ENCODE measurements around the gene HARS1. TPM values are rescaled to one million over a fixed set of nuclear protein-coding genes. Genes with fewer than 3 reads are reported as not detected.

HARS1 gene
- total and polyA plus RNA-seq, 12 donors, result 30.3 to 53.2 (median 37.0) TPM

GRCh38 chr5:140690376-140690932 is 716 bp downstream of the HARS1 start:
- 59 to 61% methylated on average over 8 of the region's 8 CpGs for WGBS, 2 donors
- TF ChIP-seq CTCF (IDR thresholded peaks at IDR 0.05), result no peak
- peak overlapping the region in 9 of 10 donors; percentile 84 to 96 (median 88) for H3K27ac ChIP-seq
- H3K27me3 ChIP-seq, result no peaks in the 10 kb centered on the region
- H3K9me3 ChIP-seq, result no peaks in the 10 kb centered on the region
- intact Hi-C loops (cut with DNase I), result loop anchor here in 2 of 10 donors (2.0 to 10.0 kb wide), 3 partner anchors 26 to 286 kb away; partner anchors contain the start of genes ANKHD1 (in 1 of the 2), IK (in 1 of the 2), NDUFA2 (in 1 of the 2) and WDR55 (in 1 of the 2)
- peak overlapping the region; percentile 60 to 96 (median 83) for H3K4me3 ChIP-seq
- H3K4me1 ChIP-seq, result peaks cover 0 to 44% (median 32%) of the 10 kb centered on the region in 9 donors
- DNase-seq (no peak), ATAC-seq (peak in 1 of 8 donors; percentile 6)
- peaks cover 0 to 68% (median 33%) of the 10 kb centered on the region in 9 donors for H3K36me3 ChIP-seq

GRCh38 chr5:140678993-140679392 is 12.2 kb downstream of the HARS1 start:
- intact Hi-C loops (cut with DNase I), result no loop called here
- 97 to 98% methylated on average over 7 of the region's 7 CpGs for WGBS, 2 donors
- ATAC-seq (no peak), DNase-seq (no peak)
- H3K9me3 ChIP-seq, result no peaks in the 10 kb centered on the region
- no peaks in the 10 kb centered on the region for H3K4me1 ChIP-seq
- TF ChIP-seq CTCF (IDR thresholded peaks at IDR 0.05), result no peak
- H3K4me3 ChIP-seq, result no peak overlapping the region
- no peaks in the 10 kb centered on the region for H3K27me3 ChIP-seq
- H3K27ac ChIP-seq, result no peak overlapping the region
- H3K36me3 ChIP-seq, result peaks cover 0 to 100% (median 54%) of the 10 kb centered on the region in 9 donors

DNA sequence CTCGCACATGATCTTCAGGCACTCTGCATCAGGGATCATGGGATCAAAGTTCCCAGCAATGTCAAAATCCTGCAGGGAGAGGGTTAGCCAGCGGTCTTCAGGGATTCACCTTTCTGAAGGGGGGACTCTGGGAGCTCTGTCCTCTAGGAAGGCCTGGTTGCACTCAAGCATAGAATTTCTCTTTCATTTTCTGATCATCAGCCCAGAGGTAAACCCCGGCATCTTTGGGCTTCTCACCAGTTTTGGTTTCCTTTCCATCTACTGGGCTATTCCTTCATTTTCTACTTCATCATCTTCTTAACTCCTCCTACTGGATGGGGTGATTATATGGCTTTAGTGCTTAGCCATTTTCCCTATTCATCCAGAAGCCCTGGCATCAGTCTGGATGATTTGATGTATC is 13.2 kb downstream of the HARS1 start:
- no peaks in the 10 kb centered on the region for H3K9me3 ChIP-seq
- no peak overlapping the region for H3K4me3 ChIP-seq
- H3K4me1 ChIP-seq, result no peaks in the 10 kb centered on the region
- peaks cover 0 to 100% (median 63%) of the 10 kb centered on the region in 9 donors for H3K36me3 ChIP-seq
- no peak for TF ChIP-seq CTCF (IDR thresholded peaks at IDR 0.05)
- 79 to 96% methylated on average over 3 of the region's 3 CpGs for WGBS, 2 donors
- H3K27me3 ChIP-seq, result no peaks in the 10 kb centered on the region
- intact Hi-C loops (cut with DNase I), result no loop called here
- DNase-seq (no peak), ATAC-seq (no peak)
- no peak overlapping the region for H3K27ac ChIP-seq

DNA sequence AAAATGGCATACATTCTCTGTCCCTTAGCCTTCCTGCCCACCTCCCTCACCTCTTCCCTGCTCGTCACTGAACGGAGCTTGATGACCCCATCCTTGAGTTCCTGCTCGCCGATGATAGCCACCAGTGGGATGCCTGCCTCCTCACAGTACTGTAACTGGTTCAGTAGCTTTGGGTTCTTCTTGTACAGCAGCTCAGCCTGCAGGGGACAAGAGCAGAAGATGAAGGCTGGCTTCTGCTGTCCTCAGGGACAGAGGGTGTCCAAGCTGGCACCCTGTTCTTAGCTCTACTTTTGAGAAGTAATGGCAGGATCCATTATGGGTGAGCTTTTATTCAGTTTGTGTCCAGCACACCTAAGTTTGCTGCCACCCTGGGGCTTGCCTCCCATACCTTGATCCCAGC is 16.5 kb downstream of the HARS1 start:
- no peak for TF ChIP-seq CTCF (IDR thresholded peaks at IDR 0.05)
- ATAC-seq (no peak), DNase-seq (no peak)
- no peaks in the 10 kb centered on the region for H3K9me3 ChIP-seq
- H3K4me1 ChIP-seq, result no peaks in the 10 kb centered on the region
- intact Hi-C loops (cut with DNase I), result no loop called here
- WGBS, 2 donors, result 95 to 96% methylated on average over 4 of the region's 4 CpGs
- H3K4me3 ChIP-seq, result no peak overlapping the region
- H3K27me3 ChIP-seq, result no peaks in the 10 kb centered on the region
- no peak overlapping the region for H3K27ac ChIP-seq
- H3K36me3 ChIP-seq, result peaks cover 0 to 98% (median 73%) of the 10 kb centered on the region in 9 donors
